H1 (cell line): ENCODE measurements around the gene NDC1. TPM values are rescaled to one million over a fixed set of nuclear protein-coding genes. Genes with fewer than 3 reads are reported as not detected.

Experiments used
- CTCF ChIA-PET: fragments of 300-600 bp; sonication (Branson Sonifier 250); formaldehyde crosslinking; loops from one replicate; lab custom pipeline; 2021; ENCODE audit not compliant: partially characterized antibody; lab: Charles Lee
- POLR2A ChIA-PET: fragments of 300-600 bp; sonication (Branson Sonifier 250); formaldehyde crosslinking; loops from one replicate; lab custom pipeline; 2021; ENCODE audit warnings: inconsistent platforms; ENCODE audit not compliant: partially characterized antibody; lab: Charles Lee
- DNase-seq, 2 experiments: peaks; one replicate each; pipeline versions ENCODE4 v3.0.0 to v3.0.0-alpha.2; 2010 to 2022; ENCODE audit warnings: low spot score in 2 of 2, low read depth in 1 of 2, mixed read lengths in 1 of 2
- FAIRE-seq: peaks from 2 replicates; lab custom pipeline; 2011; peaks lifted over from hg19 to GRCh38; lab: Jason Lieb, UNC
- H2AFZ ChIP-seq: 2 replicates; pipeline ENCODE4 v1.8.1; 2012; ENCODE audit warnings: low read length, inconsistent platforms
- H2AK5ac ChIP-seq: 2 replicates; pipeline ENCODE4 v1.6.1; 2013; ENCODE audit warnings: low read depth, low read length
- H2BK120ac ChIP-seq: replicated peaks from 2 replicates; pipeline ENCODE3; 2013; ENCODE audit warnings: low read depth, low read length, inconsistent platforms
- H2BK12ac ChIP-seq: 2 replicates; pipeline ENCODE4 v1.6.1; 2013; ENCODE audit warnings: low read depth, low read length
- H2BK15ac ChIP-seq: 2 replicates; pipeline ENCODE4 v1.6.1; 2013; ENCODE audit warnings: low read length
- H2BK20ac ChIP-seq: 2 replicates; pipeline ENCODE4 v1.6.1; 2013; ENCODE audit warnings: low read length
- H2BK5ac ChIP-seq: 2 replicates; pipeline ENCODE4 v1.6.1; 2013; ENCODE audit warnings: low read depth, low read length
- H3K14ac ChIP-seq: 2 replicates; pipeline ENCODE4 v1.6.1; 2013; ENCODE audit warnings: inconsistent platforms; ENCODE audit not compliant: insufficient read length
- H3K18ac ChIP-seq: 2 replicates; pipeline ENCODE4 v1.6.1; 2013; ENCODE audit warnings: low read length; ENCODE audit errors: extremely low read depth
- H3K23ac ChIP-seq: 2 replicates; pipeline ENCODE4 v1.6.1; 2013; ENCODE audit warnings: inconsistent platforms; ENCODE audit not compliant: insufficient read length
- H3K23me2 ChIP-seq: 2 replicates; pipeline ENCODE4 v1.6.1; 2013; ENCODE audit warnings: low read depth, low read length
- H3K27ac ChIP-seq: 2 replicates; pipeline ENCODE4 v1.6.1; 2011; ENCODE audit warnings: low read depth, low read length, inconsistent platforms
- H3K27me3 ChIP-seq, 4 experiments: replicated peaks in 1 of 4; 1 replicate in 1 of 4; 2 replicates in 3 of 4; pipeline versions ENCODE4 v1.6.1 to v1.8.1; 2011 to 2013; ENCODE audit warnings: low read length in 3 of 4, mild to moderate bottlenecking in 3 of 4, inconsistent platforms in 2 of 4, mixed read lengths in 2 of 4, moderate library complexity in 1 of 4; ENCODE audit not compliant: control insufficient read depth in 3 of 4, insufficient read depth in 3 of 4; ENCODE audit errors: extremely low read depth in 1 of 4
- H3K36me3 ChIP-seq, 4 experiments: 2 replicates each; pipeline versions ENCODE4 v1.6.1 to v1.8.1; 2011 to 2013; ENCODE audit warnings: mild to moderate bottlenecking in 4 of 4, low read length in 3 of 4, moderate library complexity in 2 of 4, control low read depth in 1 of 4, inconsistent platforms in 1 of 4; ENCODE audit not compliant: insufficient read depth in 4 of 4, control insufficient read depth in 2 of 4
- H3K4ac ChIP-seq: replicated peaks from 2 replicates; pipeline ENCODE3; 2013; ENCODE audit warnings: low read length, low read depth, mixed read lengths, inconsistent platforms; ENCODE audit not compliant: insufficient read length
- H3K4me1 ChIP-seq, 4 experiments: replicated peaks in 1 of 4; 1 replicate in 1 of 4; 2 replicates in 3 of 4; pipeline versions ENCODE4 v1.6.1 to v1.8.1; 2011 to 2013; ENCODE audit warnings: low read length in 3 of 4, inconsistent platforms in 2 of 4, mixed read lengths in 1 of 4; ENCODE audit not compliant: insufficient read depth in 4 of 4, control insufficient read depth in 3 of 4
- H3K4me2 ChIP-seq, 2 experiments: 2 replicates each; pipeline versions ENCODE4 v1.6.1 to v1.8.1; 2011 to 2013; ENCODE audit warnings: low read depth in 2 of 2, low read length in 2 of 2, control low read depth in 1 of 2, inconsistent platforms in 1 of 2, mild to moderate bottlenecking in 1 of 2; ENCODE audit not compliant: insufficient read depth in 1 of 2
- H3K4me3 ChIP-seq, 4 experiments: fragments of 200-600, 300-600 bp in 1 of 4; sonication (generic), shearing (Covaris generic), sonication (Bioruptor Twin) in 1 of 4; 2 replicates each; pipeline versions ENCODE4 v1.5.1 to v1.8.1; 2011 to 2016; ENCODE audit warnings: low read length in 4 of 4, low read depth in 3 of 4, control low read depth in 2 of 4, inconsistent platforms in 2 of 4, mild to moderate bottlenecking in 2 of 4, mixed read lengths in 1 of 4, moderate library complexity in 1 of 4; ENCODE audit not compliant: insufficient read depth in 2 of 4; ENCODE audit errors: extremely low read depth in 1 of 4
- H3K56ac ChIP-seq: replicated peaks from 2 replicates; pipeline ENCODE3; 2013; ENCODE audit warnings: low read depth, mild to moderate bottlenecking, mixed read lengths, low read length, inconsistent platforms; ENCODE audit not compliant: insufficient read length
- H3K79me1 ChIP-seq: 2 replicates; pipeline ENCODE4 v1.6.1; 2013; ENCODE audit warnings: low read depth, low read length, control low read depth
- H3K79me2 ChIP-seq, 2 experiments: 2 replicates each; pipeline versions ENCODE4 v1.6.1 to v1.8.1; 2012 to 2013; ENCODE audit warnings: low read length in 2 of 2, mild to moderate bottlenecking in 2 of 2, inconsistent platforms in 1 of 2; ENCODE audit not compliant: insufficient read depth in 2 of 2, control insufficient read depth in 1 of 2
- H3K9ac ChIP-seq, 4 experiments: replicated peaks in 1 of 4; 1 replicate in 1 of 4; 2 replicates in 3 of 4; pipeline versions ENCODE4 v1.6.1 to v1.8.1; 2011 to 2013; ENCODE audit warnings: low read depth in 3 of 4, low read length in 3 of 4, control low read depth in 2 of 4, mild to moderate bottlenecking in 2 of 4, moderate library complexity in 2 of 4, inconsistent platforms in 1 of 4; ENCODE audit errors: extremely low read depth in 1 of 4
- H3K9me3 ChIP-seq, 2 experiments: 2 replicates each; pipeline versions ENCODE4 v1.6.1 to v1.8.1; 2012 to 2013; ENCODE audit warnings: mild to moderate bottlenecking in 2 of 2, moderate library complexity in 2 of 2, control low read depth in 1 of 2, inconsistent platforms in 1 of 2, low read depth in 1 of 2, low read length in 1 of 2, mixed read lengths in 1 of 2; ENCODE audit not compliant: insufficient read depth in 2 of 2
- H4K20me1 ChIP-seq, 2 experiments: replicated peaks in 1 of 2; 2 replicates each; pipeline versions ENCODE3 to v1.8.1; 2011 to 2013; ENCODE audit warnings: inconsistent platforms in 2 of 2, low read length in 2 of 2, mild to moderate bottlenecking in 1 of 2; ENCODE audit not compliant: insufficient read depth in 2 of 2, control insufficient read depth in 1 of 2
- H4K5ac ChIP-seq: 2 replicates; pipeline ENCODE4 v1.6.1; 2013; ENCODE audit warnings: low read length, low read depth, mixed read lengths, inconsistent platforms; ENCODE audit not compliant: insufficient read length
- H4K8ac ChIP-seq: 2 replicates; pipeline ENCODE4 v1.8.0; 2013; ENCODE audit warnings: mild to moderate bottlenecking, moderate library complexity, low read length, inconsistent platforms; ENCODE audit not compliant: insufficient read depth; ENCODE audit errors: extremely low read depth
- H4K91ac ChIP-seq: replicated peaks from 2 replicates; pipeline ENCODE3; 2013; ENCODE audit warnings: low read length, mixed read lengths, inconsistent platforms; ENCODE audit not compliant: insufficient read length
- CTCF ChIP-seq, 3 experiments: IDR thresholded peaks; 1 replicate in 2 of 3; 2 replicates in 1 of 3; pipeline versions ENCODE4 v1.5.1 to v1.6.1; 2011; ENCODE audit warnings: low read length in 3 of 3, mild to moderate bottlenecking in 3 of 3, inconsistent platforms in 2 of 3, low read depth in 1 of 3, moderate library complexity in 1 of 3; ENCODE audit not compliant: insufficient read depth in 1 of 3; ENCODE audit errors: control extremely low read depth in 1 of 3
- SP2 ChIP-seq: IDR thresholded peaks from 2 replicates; pipeline ENCODE4 v1.6.1; 2012; ENCODE audit warnings: mild to moderate bottlenecking, low read length, inconsistent platforms
- WGBS, 2 experiments: shearing (Covaris generic) in 1 of 2; methylation state at CpG; one replicate each; pipeline versions ENCODE4 v1.1.6 to v1.1.7; 2013 to 2015; ENCODE audit warnings: low lambda C conversion rate in 2 of 2, mixed read lengths in 2 of 2, inconsistent platforms in 1 of 2, low coverage in 1 of 2, missing lambda C conversion rate in 1 of 2; ENCODE audit not compliant: insufficient replicate concordance in 2 of 2, insufficient coverage in 1 of 2, insufficient read length in 1 of 2; ENCODE audit errors: extremely low coverage in 1 of 2, missing lambda C conversion rate in 1 of 2; 5-methylcytosine and 5-hydroxymethylcytosine counted together
- polyA plus RNA-seq, 7 experiments: library from polyadenylated mRNA; depleted of rRNA in 3 of 7; stranded (reverse) in 5 of 7; unstranded in 2 of 7; fragments of >200 nt in 5 of 7; fragments of 200-250 nt in 2 of 7; gene quantifications; 1 replicate in 5 of 7; 2 replicates in 1 of 7; 4 replicates in 1 of 7; pipeline versions ENCODE4 v1.2.1 to v1.2.3, GENCODE V29; 2011 to 2013; ENCODE audit warnings: missing spikeins in 2 of 7, mixed read lengths in 2 of 7
- total RNA-seq: library from RNA; stranded (reverse); fragmentation: NEBNext Ultra II Directional; extraction: Animal tissue kit (Norgen Biotek cat#: 25700); gene quantifications from 2 replicates; pipeline ENCODE4 v1.2.1, GENCODE V29; 2021

Gene NDC1
- total and polyA plus RNA-seq, 2 of the 8 experiments (the other 6 are each of a cell fraction or from before 2014, with no cell fraction given), result 62.9 to 66.1 TPM

- Histone ChIP-seq H3K79me1 (no peaks in the 10 kb centered on the region), H3K9ac (no peak overlapping the region), H3K23me2 (no peaks in the 10 kb centered on the region), H3K4me3 (no peak overlapping the region), H2BK120ac (no peak overlapping the region), H2BK20ac (no peak overlapping the region), H3K18ac (no peak overlapping the region), H2BK12ac (no peak overlapping the region), H3K4ac (no peak overlapping the region), H4K8ac (no peak overlapping the region), H3K36me3 (peaks cover 2 to 49% (median 30%) of the 10 kb centered on the region in 4 experiments; a peak in 7 of 8 replicates), H3K27ac (no peak overlapping the region), H3K9me3 (no peaks in the 10 kb centered on the region), H2BK15ac (no peak overlapping the region), H3K27me3 (no peaks in the 10 kb centered on the region), H3K14ac (no peak overlapping the region), H2BK5ac (no peak overlapping the region), H2AK5ac (no peak overlapping the region), H3K4me1 (no peaks in the 10 kb centered on the region), H3K4me2 (no peak overlapping the region), H4K5ac (no peak overlapping the region), H4K91ac (no peak overlapping the region), H3K56ac (no peak overlapping the region), H3K23ac (no peak overlapping the region), H4K20me1 (no peaks in the 10 kb centered on the region), H3K79me2 (no peaks in the 10 kb centered on the region), H2AFZ (no peak overlapping the region)
- ChIA-PET CTCF (interaction anchor here (1.2 kb wide), 1 partner anchor 30 kb away, joined by 3 read pairs; no protein-coding TSS in a partner anchor), POLR2A (interaction anchor here (0.9 kb wide), 1 partner anchor 18 kb away, joined by 3 read pairs; no protein-coding TSS in a partner anchor)
- FAIRE-seq (no peak), DNase-seq (no peak)
- TF ChIP-seq SP2, result no peak
- no peak for TF ChIP-seq CTCF (IDR thresholded peaks at IDR 0.05; ENCODE audit: control extremely low read depth in 1 of 3, insufficient read depth in 1 of 3, low read depth in 1 of 3, low read length in 3 of 3)
- 97% methylated on average over 4 of the region's 4 CpGs; no CpG with 5 or more reads in 1 of the 2 experiments for WGBS, 2 experiments
Measured at GRCh38 chr1:53792806-53793205, 45.3 kb downstream of the NDC1 start.
